Measurements from ENCODE around the gene WNT10A.

The WNT10A gene

DNA sequence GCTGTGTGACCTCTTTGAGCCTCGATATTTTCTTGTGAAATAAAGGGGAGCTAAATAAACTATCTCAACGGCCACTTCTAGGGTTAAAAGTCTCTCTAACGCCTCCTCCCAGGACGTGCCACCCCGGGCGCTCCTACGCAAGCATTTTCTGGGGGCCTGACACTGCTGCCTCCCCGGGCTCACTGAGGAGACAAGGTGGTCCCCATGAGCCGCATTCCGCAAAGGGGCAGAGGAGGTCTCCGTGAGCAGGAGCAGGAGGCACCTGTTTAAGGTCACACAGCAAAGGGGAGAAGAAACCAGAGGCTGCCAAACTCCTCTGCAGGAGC, 913 bp upstream of the WNT10A start:
- Histone ChIP-seq H3K27me3 (peaks cover 100% of the 10 kb centered on the region), H3K36me3 (no peaks in the 10 kb centered on the region), H3K9me3 (no peaks in the 10 kb centered on the region), H3K4me1 (ENCODE audit: control insufficient read depth in 1 of 2, insufficient read depth in 1 of 2, low read depth in 1 of 2, low read length in 1 of 2) (peaks cover 0 to 3% of the 10 kb centered on the region in 2 experiments), H3K4me3 (ENCODE audit: low read depth in 1 of 2, low read length in 1 of 2) (no peak overlapping the region), H3K27ac (no peak overlapping the region)
- TF ChIP-seq, protein P1, sequence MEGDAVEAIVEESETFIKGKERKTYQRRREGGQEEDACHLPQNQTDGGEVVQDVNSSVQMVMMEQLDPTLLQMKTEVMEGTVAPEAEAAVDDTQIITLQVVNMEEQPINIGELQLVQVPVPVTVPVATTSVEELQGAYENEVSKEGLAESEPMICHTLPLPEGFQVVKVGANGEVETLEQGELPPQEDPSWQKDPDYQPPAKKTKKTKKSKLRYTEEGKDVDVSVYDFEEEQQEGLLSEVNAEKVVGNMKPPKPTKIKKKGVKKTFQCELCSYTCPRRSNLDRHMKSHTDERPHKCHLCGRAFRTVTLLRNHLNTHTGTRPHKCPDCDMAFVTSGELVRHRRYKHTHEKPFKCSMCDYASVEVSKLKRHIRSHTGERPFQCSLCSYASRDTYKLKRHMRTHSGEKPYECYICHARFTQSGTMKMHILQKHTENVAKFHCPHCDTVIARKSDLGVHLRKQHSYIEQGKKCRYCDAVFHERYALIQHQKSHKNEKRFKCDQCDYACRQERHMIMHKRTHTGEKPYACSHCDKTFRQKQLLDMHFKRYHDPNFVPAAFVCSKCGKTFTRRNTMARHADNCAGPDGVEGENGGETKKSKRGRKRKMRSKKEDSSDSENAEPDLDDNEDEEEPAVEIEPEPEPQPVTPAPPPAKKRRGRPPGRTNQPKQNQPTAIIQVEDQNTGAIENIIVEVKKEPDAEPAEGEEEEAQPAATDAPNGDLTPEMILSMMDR (IDR thresholded peaks at IDR 0.05) = no peak

DNA sequence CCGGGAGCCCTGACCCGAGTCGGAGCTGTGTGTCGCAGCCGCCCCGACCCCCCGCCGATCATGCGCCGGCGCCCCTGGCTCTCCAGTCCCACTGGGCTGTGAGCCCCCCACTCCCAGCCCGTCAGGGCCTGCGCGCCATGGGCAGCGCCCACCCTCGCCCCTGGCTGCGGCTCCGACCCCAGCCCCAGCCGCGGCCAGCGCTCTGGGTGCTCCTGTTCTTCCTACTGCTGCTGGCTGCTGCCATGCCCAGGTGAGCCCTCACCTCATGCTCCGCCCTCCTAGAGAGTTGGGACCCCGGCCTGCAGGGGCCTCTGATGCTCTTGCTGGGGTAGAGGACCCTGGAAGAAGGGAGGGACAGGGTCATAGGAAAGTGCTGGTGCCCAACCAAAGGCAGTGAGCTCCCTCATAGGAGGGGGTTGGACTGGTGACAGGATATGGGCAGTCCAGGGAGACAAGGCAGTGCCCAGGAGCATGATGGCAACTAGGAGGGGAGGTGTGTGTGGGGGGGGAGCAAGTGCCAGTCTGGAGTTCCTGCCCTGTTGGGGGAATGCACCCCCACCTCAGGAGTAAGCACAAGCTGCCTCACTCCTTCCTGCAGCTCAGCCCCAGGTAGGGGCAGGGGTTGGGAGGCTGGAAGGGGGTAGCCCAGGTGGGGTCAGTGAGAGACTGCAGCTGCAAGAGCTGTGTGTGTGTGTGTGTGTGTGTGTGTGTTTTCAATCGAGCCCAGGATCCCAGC, 375 bp downstream of the WNT10A start:
- H3K27me3 ChIP-seq = peaks cover 100% of the 10 kb centered on the region
- H3K9me3 ChIP-seq = no peaks in the 10 kb centered on the region
- no peak overlapping the region for H3K27ac ChIP-seq
- H3K36me3 ChIP-seq = no peaks in the 10 kb centered on the region
- peaks cover 0 to 3% of the 10 kb centered on the region in 2 experiments for H3K4me1 ChIP-seq (ENCODE audit: control insufficient read depth in 1 of 2, insufficient read depth in 1 of 2, low read depth in 1 of 2, low read length in 1 of 2)
- TF ChIP-seq, protein P1 (IDR thresholded peaks at IDR 0.05) = no peak
- no peak overlapping the region for H3K4me3 ChIP-seq (ENCODE audit: low read depth in 1 of 2, low read length in 1 of 2)

DNA sequence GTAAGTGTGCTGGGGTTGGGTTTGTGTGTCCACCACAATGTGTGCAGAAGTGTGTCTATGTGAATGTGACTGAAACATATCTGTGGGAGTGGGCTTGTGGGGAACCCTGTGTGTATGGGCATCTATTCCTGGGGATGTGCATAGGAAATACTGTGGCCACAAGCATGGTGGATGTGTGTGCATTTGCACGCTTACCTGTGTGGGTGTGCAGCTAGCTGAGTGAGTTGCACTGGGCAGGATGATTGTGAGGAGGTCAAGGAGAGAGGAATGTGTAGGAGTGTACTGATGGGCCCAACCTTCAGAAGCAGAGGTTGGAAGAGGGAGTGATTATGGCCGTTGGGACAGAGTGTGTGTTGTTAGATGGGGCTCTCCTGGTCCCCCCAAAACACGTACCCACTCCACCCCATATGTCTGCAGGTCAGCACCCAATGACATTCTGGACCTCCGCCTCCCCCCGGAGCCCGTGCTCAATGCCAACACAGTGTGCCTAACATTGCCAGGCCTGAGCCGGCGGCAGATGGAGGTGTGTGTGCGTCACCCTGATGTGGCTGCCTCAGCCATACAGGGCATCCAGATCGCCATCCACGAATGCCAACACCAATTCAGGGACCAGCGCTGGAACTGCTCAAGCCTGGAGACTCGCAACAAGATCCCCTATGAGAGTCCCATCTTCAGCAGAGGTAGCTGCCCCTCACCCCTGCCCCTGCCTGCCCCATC, 1.2 kb downstream of the WNT10A start:
- Histone ChIP-seq H3K9me3 (no peaks in the 10 kb centered on the region), H3K4me1 (ENCODE audit: control insufficient read depth in 1 of 2, insufficient read depth in 1 of 2, low read depth in 1 of 2, low read length in 1 of 2) (peaks cover 0 to 3% of the 10 kb centered on the region in 2 experiments), H3K36me3 (no peaks in the 10 kb centered on the region), H3K4me3 (ENCODE audit: low read depth in 1 of 2, low read length in 1 of 2) (no peak overlapping the region), H3K27me3 (peaks cover 100% of the 10 kb centered on the region), H3K27ac (no peak overlapping the region)
- TF ChIP-seq, protein P1 (IDR thresholded peaks at IDR 0.05) = no peak

DNA sequence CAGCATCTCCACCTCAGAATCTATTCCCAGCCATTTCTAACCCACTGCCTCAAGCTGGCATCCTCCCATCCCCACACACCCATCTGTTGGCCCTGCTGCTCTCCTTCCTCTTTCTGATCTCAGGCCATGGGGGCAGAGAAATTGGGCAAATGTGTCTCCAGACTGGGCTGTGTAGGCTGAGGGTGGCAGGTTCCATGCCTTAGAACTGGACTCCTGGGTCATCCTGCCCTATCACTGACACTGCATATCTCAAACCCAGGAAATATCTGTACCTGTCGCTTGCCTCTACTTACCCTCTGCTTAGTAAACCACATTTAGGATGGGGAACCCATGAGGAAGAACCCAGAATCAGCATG, 1.8 kb downstream of the WNT10A start:
- Histone ChIP-seq H3K4me3 (ENCODE audit: low read depth in 1 of 2, low read length in 1 of 2) (no peak overlapping the region), H3K36me3 (no peaks in the 10 kb centered on the region), H3K27ac (no peak overlapping the region), H3K27me3 (peaks cover 100% of the 10 kb centered on the region), H3K9me3 (no peaks in the 10 kb centered on the region), H3K4me1 (ENCODE audit: control insufficient read depth in 1 of 2, insufficient read depth in 1 of 2, low read depth in 1 of 2, low read length in 1 of 2) (peaks cover 0 to 3% of the 10 kb centered on the region in 2 experiments)
- TF ChIP-seq, protein P1 (IDR thresholded peaks at IDR 0.05) = no peak

DNA sequence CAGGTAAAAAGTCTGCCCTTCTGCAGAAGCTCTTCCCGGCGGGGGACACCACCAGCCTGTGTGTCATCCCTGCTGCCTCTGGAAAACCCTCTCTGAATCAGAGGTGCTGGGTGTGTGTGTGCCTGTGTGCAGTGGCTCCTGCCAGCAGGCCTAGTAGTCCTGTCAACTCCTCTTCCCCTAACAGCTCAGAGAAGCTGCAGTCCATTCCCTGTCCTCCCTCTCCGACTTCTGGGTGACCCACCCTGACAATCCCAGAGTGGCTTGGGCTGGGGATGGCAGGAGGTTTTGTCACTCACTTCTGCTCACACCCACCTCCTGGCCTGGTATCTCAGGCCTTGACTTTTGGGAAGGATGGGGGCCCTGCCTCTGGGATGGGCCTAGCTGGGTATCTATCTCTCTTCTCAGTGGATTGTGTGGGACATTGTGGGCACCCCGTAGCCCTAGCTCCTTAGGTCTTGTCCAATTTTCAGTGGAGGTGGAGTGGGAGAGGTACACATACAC, 2.3 kb downstream of the WNT10A start:
- TF ChIP-seq, protein P1 (IDR thresholded peaks at IDR 0.05) = no peak
- no peak overlapping the region for H3K4me3 ChIP-seq (ENCODE audit: low read depth in 1 of 2, low read length in 1 of 2)
- no peak overlapping the region for H3K27ac ChIP-seq
- no peaks in the 10 kb centered on the region for H3K36me3 ChIP-seq
- no peaks in the 10 kb centered on the region for H3K9me3 ChIP-seq
- peaks cover 100% of the 10 kb centered on the region for H3K27me3 ChIP-seq
- H3K4me1 ChIP-seq (ENCODE audit: control insufficient read depth in 1 of 2, insufficient read depth in 1 of 2, low read depth in 1 of 2, low read length in 1 of 2) = peaks cover 0 to 3% of the 10 kb centered on the region in 2 experiments
